HEK293 (cell line): Measurements from ENCODE around the gene GAMT.
A peak's percentile ranks its signal among the peaks of the same experiment; 100 is the strongest.

Experiments
- CTCF ChIA-PET: fragments of 350-600 bp; formaldehyde crosslinking; extraction: SDS; loops from one replicate; lab custom pipeline; 2021; ENCODE audit warnings: antibody characterized with exemption; lab: Yijun Ruan, JAX
- POLR2A ChIA-PET: fragments of 300-600 bp; formaldehyde crosslinking; extraction: SDS; loops from one replicate; lab custom pipeline; 2020; ENCODE audit warnings: antibody characterized with exemption, inconsistent platforms; lab: Yijun Ruan, JAX
- H3K27ac ChIP-seq: fragments of 200-500 bp; sonication (Bioruptor generic); 2 replicates; pipeline ENCODE4 v1.5.1; 2014; ENCODE audit warnings: low read depth, low read length, control low read depth, inconsistent platforms; ENCODE audit errors: extremely low read depth
- H3K36me3 ChIP-seq, 2 experiments: fragments of 200-500 bp in 1 of 2; sonication (Bioruptor generic) in 1 of 2; 1 replicate in 1 of 2; 2 replicates in 1 of 2; pipeline ENCODE4 v1.5.1; 2014 to 2017; ENCODE audit warnings: inconsistent platforms in 2 of 2, low read length in 2 of 2; ENCODE audit not compliant: control insufficient read depth in 2 of 2, insufficient read depth in 1 of 2
- H3K4me1 ChIP-seq: fragments of 200-500 bp; sonication (Bioruptor generic); 2 replicates; pipeline ENCODE4 v1.5.1; 2014; ENCODE audit warnings: mild to moderate bottlenecking, low read length, inconsistent platforms; ENCODE audit not compliant: control insufficient read depth, insufficient read depth
- H3K4me3 ChIP-seq: 2 replicates; pipeline ENCODE4 v1.5.1; 2011; ENCODE audit warnings: low read depth, mild to moderate bottlenecking, control low read depth, low read length, moderate library complexity
- H3K9me3 ChIP-seq: fragments of 200-500 bp; sonication (Bioruptor generic); 2 replicates; pipeline ENCODE4 v1.5.1; 2014; ENCODE audit warnings: low read depth, low read length, inconsistent platforms; ENCODE audit not compliant: control insufficient read depth, insufficient read depth
- GLIS1 ChIP-seq: fragments of 450-650 bp; formaldehyde crosslinking; IDR thresholded peaks from 2 replicates; pipeline ENCODE4 v1.5.1; 2016; ENCODE audit warnings: missing biosample characterization, missing genetic modification characterization
- GLIS2 ChIP-seq: fragments of 450-650 bp; formaldehyde crosslinking; IDR thresholded peaks from 2 replicates; pipeline ENCODE4 v1.5.1; 2016; ENCODE audit warnings: missing biosample characterization, missing genetic modification characterization
- HIC1 ChIP-seq: fragments of 450-650 bp; formaldehyde crosslinking; IDR thresholded peaks from 2 replicates; pipeline ENCODE4 v1.5.1; 2016; ENCODE audit warnings: missing biosample characterization, missing genetic modification characterization
- HOXA7 ChIP-seq: sonication (generic); formaldehyde crosslinking; IDR thresholded peaks from 2 replicates; pipeline ENCODE4 v1.8.1; 2022; ENCODE audit warnings: missing genetic modification reagents, borderline replicate concordance
- MYNN ChIP-seq: fragments of 450-650 bp; formaldehyde crosslinking; IDR thresholded peaks from 2 replicates; pipeline ENCODE4 v1.5.1; 2016; ENCODE audit warnings: missing biosample characterization, missing genetic modification characterization, borderline replicate concordance
- PATZ1 ChIP-seq: fragments of 450-650 bp; formaldehyde crosslinking; IDR thresholded peaks from 2 replicates; pipeline ENCODE4 v1.5.1; 2016; ENCODE audit warnings: missing biosample characterization, missing genetic modification characterization
- YY2 ChIP-seq: fragments of 450-650 bp; formaldehyde crosslinking; IDR thresholded peaks from 2 replicates; pipeline ENCODE4 v1.5.1; 2016; ENCODE audit warnings: missing biosample characterization, missing genetic modification characterization
- ZNF146 ChIP-seq: fragments of 450-650 bp; formaldehyde crosslinking; IDR thresholded peaks from 2 replicates; pipeline ENCODE4 v1.5.1; 2016; ENCODE audit warnings: missing biosample characterization, missing genetic modification characterization
- ZNF148 ChIP-seq: fragments of 450-650 bp; formaldehyde crosslinking; IDR thresholded peaks from 2 replicates; pipeline ENCODE4 v1.5.0; 2017; ENCODE audit warnings: missing biosample characterization, missing genetic modification characterization, borderline replicate concordance
- ZNF175 ChIP-seq: fragments of 450-650 bp; formaldehyde crosslinking; IDR thresholded peaks from 2 replicates; pipeline ENCODE4 v1.5.1; 2016; ENCODE audit warnings: missing biosample characterization, missing genetic modification characterization
- ZNF24 ChIP-seq: fragments of 450-650 bp; formaldehyde crosslinking; IDR thresholded peaks from 2 replicates; pipeline ENCODE4 v1.5.1; 2016; ENCODE audit warnings: missing biosample characterization, missing genetic modification characterization
- ZNF26 ChIP-seq: fragments of 450-650 bp; formaldehyde crosslinking; IDR thresholded peaks from 2 replicates; pipeline ENCODE4 v1.5.1; 2016; ENCODE audit warnings: missing biosample characterization, missing genetic modification characterization
- ZNF366 ChIP-seq: fragments of 450-650 bp; formaldehyde crosslinking; conservative IDR thresholded peaks from 2 replicates; pipeline ENCODE4 v1.5.1; 2016; ENCODE audit warnings: missing biosample characterization, missing genetic modification characterization
- ZNF48 ChIP-seq: fragments of 450-650 bp; formaldehyde crosslinking; IDR thresholded peaks from 2 replicates; pipeline ENCODE4 v1.5.1; 2016; ENCODE audit warnings: missing biosample characterization, missing genetic modification characterization
- ZNF530 ChIP-seq: fragments of 450-650 bp; formaldehyde crosslinking; IDR thresholded peaks from 2 replicates; pipeline ENCODE4 v1.5.1; 2016; ENCODE audit warnings: low read depth, missing biosample characterization, missing genetic modification characterization
- ZNF610 ChIP-seq: fragments of 450-650 bp; formaldehyde crosslinking; IDR thresholded peaks from 2 replicates; pipeline ENCODE4 v1.5.1; 2016; ENCODE audit warnings: missing biosample characterization, missing genetic modification characterization, borderline replicate concordance
- ZNF645 ChIP-seq: fragments of 450-650 bp; formaldehyde crosslinking; IDR thresholded peaks from 2 replicates; pipeline ENCODE4; 2016; ENCODE audit warnings: missing biosample characterization, missing genetic modification characterization
- ZNF654 ChIP-seq: fragments of 450-650 bp; formaldehyde crosslinking; IDR thresholded peaks from 2 replicates; pipeline ENCODE4 v1.5.1; 2016; ENCODE audit warnings: low read depth, missing biosample characterization, missing genetic modification characterization

Gene GAMT

GRCh38 chr19:1370579-1371361 is 30.6 kb downstream of the GAMT start (continued):
- TF ChIP-seq ZNF654 (tag by site-specific recombination) (no peak), HIC1 (no peak), HOXA7 (CRISPR knock-in tag) (no peak), MYNN (tag by site-specific recombination) (no peak)
- TF ChIP-seq, all 188 proteins: peak for 0

GRCh38 chr19:1369214-1369805 is 32.0 kb downstream of the GAMT start:
- Histone ChIP-seq H3K9me3 (no peaks in the 10 kb centered on the region), H3K4me1 (no peaks in the 10 kb centered on the region), H3K4me3 (no peak overlapping the region), H3K27ac (no peak overlapping the region), H3K36me3 (peaks cover 4 to 90% of the 10 kb centered on the region in 2 experiments)
- TF ChIP-seq ZNF146 (tag by site-specific recombination), result peak; percentile 29; the same call in 1 of the 2 replicates
- no peak for TF ChIP-seq ZNF610 (tag by site-specific recombination)
- POLR2A ChIA-PET, result no interaction called here
- CTCF ChIA-PET, result interaction anchor here (0.7 to 4.1 kb wide), 3 partner anchors 13 to 386 kb away, joined by 3 to 28 read pairs (median 5); no protein-coding TSS in a partner anchor

- H3K36me3 ChIP-seq, result peaks cover 0 to 92% of the 10 kb centered on the region in 2 experiments; a peak in 2 of 3 replicates
- TF ChIP-seq GLIS2, result no peak
- no peak for TF ChIP-seq ZNF530 (tag by site-specific recombination)
- no peak for TF ChIP-seq PATZ1 (tag by site-specific recombination)
- no peak for TF ChIP-seq ZNF175 (tag by site-specific recombination)
- no peak for TF ChIP-seq YY2 (tag by site-specific recombination)
- TF ChIP-seq ZNF366 (tag by site-specific recombination), result no peak
- TF ChIP-seq ZNF24 (tag by site-specific recombination), result no peak
- TF ChIP-seq GLIS1 (tag by site-specific recombination), result no peak
- no peak for TF ChIP-seq ZNF645
- no peak for TF ChIP-seq ZNF148
- TF ChIP-seq ZNF26 (tag by site-specific recombination), result no peak
- TF ChIP-seq ZNF48 (tag by site-specific recombination), result no peak
- TF ChIP-seq, all 188 proteins: peak for 0
- Histone ChIP-seq H3K4me1 (no peaks in the 10 kb centered on the region; the same call in 1 of the 2 replicates), H3K9me3 (no peaks in the 10 kb centered on the region), H3K27ac (no peak overlapping the region), H3K4me3 (no peak overlapping the region)
- POLR2A ChIA-PET, result interaction anchor here (0.6 kb wide), 1 partner anchor 75 kb away, joined by 3 read pairs; no protein-coding TSS in a partner anchor
- CTCF ChIA-PET, result no interaction called here
Measured at GRCh38 chr19:1366899-1367870, 34.2 kb downstream of the GAMT start.
